Measurements from ENCODE around the gene TMEM198.

The TMEM198 gene

GRCh38 chr2:219509780-219510511 lies 33.9 kb upstream of the TMEM198 start:
- peak; percentile 44 for DNase-seq

GRCh38 chr2:219510512-219511135 lies 33.2 kb upstream of the TMEM198 start:
- no peak for DNase-seq

GRCh38 chr2:219511547-219512325 lies 32.1 kb upstream of the TMEM198 start:
- DNase-seq = no peak

GRCh38 chr2:219512524-219513216 lies 31.2 kb upstream of the TMEM198 start:
- DNase-seq = no peak

GRCh38 chr2:219513787-219514186 lies 30.0 kb upstream of the TMEM198 start:
- no peak for DNase-seq

- DNase-seq = no peak
These were observed 29.5 kb upstream of the TMEM198 start, which contains the start of gene ASIC4 for GRCh38 chr2:219514196-219514761. Gene ASIC4, plus strand, starts transcription at chr2:219514482. Its CDS starts 243 bp downstream, at chr2:219514725.

- DNase-seq = no peak
These were observed 29.0 kb upstream of the TMEM198 start for GRCh38 chr2:219514836-219515235.

GRCh38 chr2:219515874-219516629 lies 27.8 kb upstream of the TMEM198 start:
- DNase-seq = no peak

GRCh38 chr2:219516888-219517287 lies 26.9 kb upstream of the TMEM198 start:
- DNase-seq = no peak

GRCh38 chr2:219517954-219518778 lies 25.7 kb upstream of the TMEM198 start:
- no peak for DNase-seq

- DNase-seq = no peak
These were observed 24.3 kb upstream of the TMEM198 start for GRCh38 chr2:219519526-219519916.

- no peak for DNase-seq
These were observed 23.7 kb upstream of the TMEM198 start for GRCh38 chr2:219520079-219520478.

GRCh38 chr2:219521066-219521880 lies 22.6 kb upstream of the TMEM198 start:
- no peak for DNase-seq

GRCh38 chr2:219522111-219523030 lies 21.5 kb upstream of the TMEM198 start:
- no peak for DNase-seq

GRCh38 chr2:219523031-219523671 lies 20.7 kb upstream of the TMEM198 start:
- DNase-seq = no peak

- DNase-seq = no peak
These were observed 19.0 kb upstream of the TMEM198 start for GRCh38 chr2:219524817-219525216.

- DNase-seq = no peak
These were observed 18.1 kb upstream of the TMEM198 start for GRCh38 chr2:219525533-219526232.
